IPS-NIHi7 (cell line): ENCODE data around the gene GRK5.

Experiments used
- DNase-seq: peaks from one replicate; pipeline ENCODE4 v3.0.0; 2012; ENCODE audit warnings: mixed read lengths; ENCODE audit errors: extremely low spot score

GRK5 gene

GRCh38 chr10:119441921-119442757 lies 234.8 kb downstream of the GRK5 start:
- DNase-seq, result no peak

DNA sequence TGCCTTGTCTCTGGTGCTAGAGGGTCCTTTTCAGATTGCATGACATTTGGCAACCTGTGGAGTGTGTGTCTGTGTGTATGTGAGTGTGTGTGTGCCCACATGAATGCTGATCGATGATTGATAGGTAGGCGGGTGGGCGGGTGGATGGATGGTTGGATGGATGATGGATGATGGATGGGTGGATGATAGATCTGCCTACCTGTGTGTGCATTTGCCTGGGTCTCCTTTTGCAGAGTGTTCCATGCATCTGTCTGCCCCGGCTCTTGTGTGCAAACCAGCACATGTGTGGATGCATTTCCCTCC lies 235.3 kb downstream of the GRK5 start:
- DNase-seq, result no peak

DNA sequence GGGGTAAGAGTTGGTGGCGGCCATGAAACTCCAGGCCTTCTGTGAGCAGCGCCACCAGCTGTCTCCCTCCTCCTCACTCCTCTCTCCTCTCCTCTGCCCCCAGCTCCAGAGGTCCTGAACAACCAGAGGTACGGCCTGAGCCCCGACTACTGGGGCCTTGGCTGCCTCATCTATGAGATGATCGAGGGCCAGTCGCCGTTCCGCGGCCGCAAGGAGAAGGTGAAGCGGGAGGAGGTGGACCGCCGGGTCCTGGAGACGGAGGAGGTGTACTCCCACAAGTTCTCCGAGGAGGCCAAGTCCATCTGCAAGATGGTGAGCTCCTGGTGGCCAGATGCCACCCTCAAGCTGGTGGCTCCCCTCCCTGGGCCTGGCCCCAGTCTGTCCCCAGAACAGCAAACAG lies 236.1 kb downstream of the GRK5 start:
- DNase-seq, result no peak

DNA sequence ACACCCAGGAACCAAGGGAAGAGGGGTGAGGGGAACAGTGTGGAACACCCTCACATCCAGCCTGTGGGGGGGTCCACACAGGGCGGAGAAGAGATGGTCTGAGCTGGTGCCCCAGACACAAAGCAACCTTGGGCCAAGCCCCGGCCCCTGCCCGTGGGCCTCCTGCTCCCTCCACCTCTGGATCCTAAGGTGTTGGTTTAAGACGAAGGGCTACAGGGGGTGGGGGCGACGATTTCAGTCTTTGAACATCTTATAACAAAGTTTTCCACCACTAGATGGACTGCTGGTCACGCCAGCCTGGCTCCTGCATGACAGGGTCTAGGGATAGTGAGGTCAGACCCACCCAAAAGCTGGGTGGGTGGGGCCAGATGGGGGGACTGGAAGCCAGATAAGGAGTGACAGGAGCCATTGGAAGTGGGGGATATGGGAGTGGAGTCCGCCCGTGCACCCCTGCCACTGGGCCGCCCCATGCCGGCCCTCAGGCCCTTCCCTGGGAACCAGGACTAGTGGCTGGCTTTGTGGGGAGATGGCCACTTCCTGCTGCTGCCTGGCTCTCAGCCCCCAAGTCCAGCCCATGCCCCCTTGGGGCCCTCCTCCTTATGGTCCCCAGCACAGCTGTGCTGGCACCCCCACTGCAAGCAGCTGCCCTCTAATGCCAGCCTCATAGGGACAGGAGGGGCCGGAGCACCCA lies 236.7 kb downstream of the GRK5 start:
- no peak for DNase-seq

- DNase-seq, result no peak
These were observed 237.5 kb downstream of the GRK5 start for GRCh38 chr10:119444866-119445265.

- DNase-seq, result peak; percentile 92
These were observed 238.1 kb downstream of the GRK5 start for GRCh38 chr10:119445311-119445934.

GRCh38 chr10:119445935-119446317 lies 238.6 kb downstream of the GRK5 start:
- no peak for DNase-seq

GRCh38 chr10:119446441-119447277 lies 239.3 kb downstream of the GRK5 start:
- DNase-seq, result no peak

DNA sequence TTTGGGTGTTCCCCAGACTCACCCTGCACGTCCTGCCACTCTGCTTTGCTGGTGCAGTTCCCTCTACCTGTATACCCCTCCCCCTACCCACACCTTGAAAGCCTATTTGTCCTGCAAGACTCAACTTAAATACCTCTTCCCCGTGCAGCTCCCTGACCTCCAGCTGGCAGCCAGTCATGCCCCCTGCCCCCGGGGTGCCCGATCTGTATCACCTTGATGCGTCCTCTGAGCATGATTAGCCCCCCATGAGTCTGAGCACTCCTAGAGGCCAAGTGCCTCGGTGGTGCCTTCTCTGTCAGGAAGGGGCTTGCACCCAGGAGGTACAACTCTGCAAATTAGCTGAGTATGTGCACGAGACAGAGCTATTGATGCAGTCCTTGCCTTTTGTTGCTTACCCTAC lies 240.1 kb downstream of the GRK5 start:
- DNase-seq, result no peak

DNA sequence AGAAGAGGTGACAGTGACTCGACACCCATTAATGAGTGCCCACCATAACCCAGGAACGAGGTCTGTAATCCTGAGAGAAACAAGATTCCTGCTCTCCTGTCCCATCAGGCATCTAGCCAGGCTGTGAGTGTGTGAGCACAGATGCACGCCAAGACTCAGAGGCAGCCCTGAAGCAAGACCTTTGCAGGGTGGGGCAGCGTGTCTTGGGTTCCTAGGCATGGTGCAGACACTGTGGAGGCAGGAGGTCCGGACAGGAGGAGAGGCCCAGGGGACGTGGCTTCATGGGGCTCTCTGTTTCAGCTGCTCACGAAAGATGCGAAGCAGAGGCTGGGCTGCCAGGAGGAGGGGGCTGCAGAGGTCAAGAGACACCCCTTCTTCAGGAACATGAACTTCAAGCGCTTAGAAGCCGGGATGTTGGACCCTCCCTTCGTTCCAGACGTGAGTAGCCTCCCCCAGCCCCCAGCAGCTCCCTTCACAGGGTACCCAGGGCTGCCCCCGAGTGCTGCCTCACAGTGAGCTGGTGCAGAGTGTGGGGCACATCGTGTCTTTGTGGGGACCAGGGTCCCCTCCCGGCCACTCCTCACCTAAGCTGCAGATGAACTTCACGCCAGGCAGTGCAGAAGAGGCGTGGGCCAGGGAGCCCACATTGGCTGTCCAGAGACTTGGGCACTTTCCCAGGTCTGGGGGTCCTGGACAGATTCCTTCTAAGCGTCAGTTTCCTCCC lies 240.6 kb downstream of the GRK5 start:
- no peak for DNase-seq

DNA sequence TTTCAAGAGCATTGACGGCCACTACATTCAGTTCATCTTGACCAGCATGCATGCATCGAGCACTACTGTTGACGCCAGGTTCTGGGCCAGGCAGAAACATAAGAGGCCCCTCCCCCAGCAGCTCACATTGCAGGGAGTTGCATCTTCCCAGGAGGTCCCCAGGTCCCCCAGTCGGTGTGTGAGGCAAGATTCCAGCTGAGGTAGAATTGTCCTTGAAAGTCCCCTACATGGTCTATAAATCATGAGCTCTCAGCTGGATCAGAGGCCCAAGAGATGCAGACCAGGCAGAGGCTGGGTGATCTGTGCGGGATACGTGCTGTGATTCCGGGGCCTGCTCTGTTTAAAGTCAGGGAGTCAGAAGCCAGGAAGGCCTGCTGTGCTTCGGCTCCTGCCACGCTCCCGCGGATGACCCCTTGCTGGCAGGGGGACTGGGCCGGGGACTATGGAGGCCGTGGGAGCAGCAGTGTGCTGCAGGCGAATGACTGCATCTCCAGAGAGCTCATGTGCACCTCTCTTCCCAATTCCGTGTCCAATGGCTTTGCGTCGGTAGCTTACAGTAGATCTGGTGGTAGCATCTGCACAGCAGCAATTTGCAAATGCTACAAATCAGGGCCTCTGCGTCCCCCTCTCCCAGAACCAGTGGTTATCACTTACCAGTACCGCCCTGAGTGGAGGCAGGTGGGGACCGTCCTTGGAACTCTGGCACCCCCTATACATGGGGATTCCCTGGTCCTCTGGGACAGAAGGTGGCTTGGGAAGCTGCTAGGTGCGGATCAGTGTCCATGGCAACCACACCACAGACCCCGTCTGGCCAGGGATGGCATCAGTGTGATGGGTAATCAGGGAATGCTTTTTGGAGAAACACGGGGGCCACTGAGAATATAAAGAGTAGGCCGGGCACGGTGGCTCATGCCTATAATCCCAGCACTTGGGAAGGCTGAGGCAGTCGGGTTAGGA lies 241.5 kb downstream of the GRK5 start:
- DNase-seq, result no peak

- no peak for DNase-seq
These were observed 242.5 kb downstream of the GRK5 start for GRCh38 chr10:119449760-119450461.

DNA sequence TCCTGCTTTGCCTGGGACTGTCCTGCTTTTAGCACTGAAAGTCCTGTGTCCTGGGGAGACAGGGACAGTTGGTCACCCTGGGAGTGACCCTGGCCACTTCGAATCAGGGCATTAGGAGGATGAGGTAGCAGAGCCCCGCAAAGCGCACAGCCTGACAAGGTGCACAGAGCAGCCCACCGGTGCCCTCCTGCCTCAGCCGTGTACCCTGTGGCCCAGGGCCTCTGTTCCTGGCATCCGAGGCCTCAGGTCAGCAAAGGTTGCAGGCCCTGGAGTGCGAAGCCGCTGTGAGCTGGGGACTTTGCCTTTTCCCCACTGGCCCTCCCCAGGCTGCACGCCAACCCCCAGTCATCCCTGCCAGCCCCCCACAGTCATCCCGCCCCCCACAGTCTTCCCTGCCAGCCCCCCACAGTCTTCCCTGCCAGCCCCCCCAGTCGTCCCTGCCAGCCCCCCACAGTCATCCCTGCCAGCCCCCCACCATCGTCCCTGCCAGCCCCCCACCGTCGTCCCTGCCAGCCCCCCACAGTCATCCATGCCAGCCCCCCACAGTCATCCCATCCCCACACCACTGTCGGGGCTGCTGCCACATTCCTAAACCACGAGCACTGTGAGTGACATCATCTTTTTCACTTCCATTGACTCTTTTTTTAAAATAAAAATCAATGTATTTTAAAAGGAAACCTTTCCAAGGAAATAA lies 243.4 kb downstream of the GRK5 start:
- no peak for DNase-seq

DNA sequence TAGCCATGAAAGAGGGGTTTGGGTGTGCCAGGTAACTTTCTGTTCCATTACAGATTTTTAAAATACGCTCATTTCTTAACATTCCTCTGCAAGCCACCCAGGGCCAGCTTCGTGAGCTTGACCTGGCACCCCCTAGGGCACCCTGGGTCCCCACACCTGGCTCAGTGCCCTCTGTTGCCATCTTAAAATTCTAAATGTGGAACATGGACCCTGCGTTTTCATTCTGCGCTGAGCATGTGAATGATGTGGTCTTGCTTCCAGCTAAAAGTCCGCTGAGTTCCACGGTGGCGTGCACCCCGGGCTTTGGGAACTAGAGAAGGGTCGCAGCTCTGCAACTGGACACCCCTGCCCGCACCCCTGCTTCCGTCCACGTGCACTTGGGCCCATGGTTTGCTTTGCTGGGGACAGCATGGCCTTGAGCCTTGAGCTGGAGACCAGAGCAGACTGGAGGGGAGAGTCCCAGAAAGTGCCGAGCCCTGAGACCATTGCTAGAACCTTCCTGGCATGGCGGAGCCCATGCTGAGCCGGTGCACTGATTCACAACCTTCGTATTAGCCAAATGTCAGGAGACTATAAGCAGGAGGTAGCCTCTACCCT lies 244.0 kb downstream of the GRK5 start:
- no peak for DNase-seq

DNA sequence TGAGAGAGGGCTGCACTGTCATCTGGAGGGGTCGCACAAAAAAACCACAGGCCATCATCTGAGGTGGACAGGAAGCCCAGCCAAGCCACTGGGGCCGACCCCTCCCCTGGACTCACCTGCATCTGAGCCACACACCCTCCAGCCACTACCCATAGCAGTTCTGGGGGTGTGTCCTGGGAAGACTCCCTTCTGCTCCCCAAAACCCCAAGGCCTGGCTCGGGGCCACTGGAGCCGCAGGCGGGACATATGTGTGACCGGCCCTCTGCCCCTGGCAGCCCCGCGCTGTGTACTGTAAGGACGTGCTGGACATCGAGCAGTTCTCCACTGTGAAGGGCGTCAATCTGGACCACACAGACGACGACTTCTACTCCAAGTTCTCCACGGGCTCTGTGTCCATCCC lies 245.0 kb downstream of the GRK5 start:
- DNase-seq, result no peak

DNA sequence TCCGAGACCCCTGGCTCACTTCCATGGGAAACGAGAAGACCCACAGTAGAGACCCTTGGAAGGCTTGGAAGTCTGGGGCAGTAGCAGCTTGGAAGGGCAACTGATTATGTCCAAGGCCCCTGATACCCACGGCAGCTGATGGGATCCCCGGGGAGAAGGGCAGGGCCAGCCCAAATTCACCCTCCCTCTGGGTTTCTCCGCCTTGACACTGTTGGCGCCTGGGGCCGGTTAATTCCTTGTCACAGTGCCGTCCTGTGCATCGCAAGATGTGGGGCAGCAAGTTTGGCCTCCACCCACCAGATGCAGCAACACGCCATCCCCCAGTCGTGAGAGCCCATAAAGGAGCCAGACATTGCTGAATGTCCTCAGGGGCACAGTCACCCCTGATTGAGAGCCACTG lies 245.9 kb downstream of the GRK5 start:
- no peak for DNase-seq

GRCh38 chr10:119454316-119454715 lies 246.9 kb downstream of the GRK5 start:
- peak; percentile 58 for DNase-seq

GRCh38 chr10:119454990-119455389 lies 247.6 kb downstream of the GRK5 start:
- no peak for DNase-seq
